SK-N-SH (cell line): Measurements from ENCODE around the gene C16orf74. TPM values are rescaled to one million over a fixed set of nuclear protein-coding genes. Genes with fewer than 3 reads are reported as not detected.

Experiments used
- CTCF ChIA-PET: fragments of 300-600, 350-600 bp; formaldehyde crosslinking; extraction: SDS; loops from one replicate; lab custom pipeline; 2021; lab: Yijun Ruan, JAX
- POLR2A ChIA-PET: fragments of 350-600 bp; sonication (Branson Sonifier 250); formaldehyde crosslinking; extraction: SDS; loops from one replicate; lab custom pipeline; 2020; ENCODE audit warnings: antibody characterized with exemption, inconsistent platforms; lab: Yijun Ruan, JAX
- DNase-seq: peaks from one replicate; pipeline ENCODE4 v3.0.0; 2012
- H2AFZ ChIP-seq: fragments of 200-600 bp; sonication (generic); 2 replicates; pipeline ENCODE4 v1.8.1; 2016; ENCODE audit warnings: antibody characterized with exemption, mild to moderate bottlenecking, low read depth
- H3F3A ChIP-seq: fragments of 200-600 bp; sonication (generic); replicated peaks from 2 replicates; pipeline ENCODE3; 2016; ENCODE audit warnings: antibody characterized with exemption, mild to moderate bottlenecking; ENCODE audit not compliant: insufficient read depth
- H3K27ac ChIP-seq, 2 experiments: fragments of 200-500 bp in 1 of 2; fragments of 200-600 bp in 1 of 2; sonication (Bioruptor generic) in 1 of 2; sonication (generic), shearing (Covaris generic) in 1 of 2; 2 replicates each; pipeline versions ENCODE4 v1.5.1 to v1.6.1; 2014 to 2016; ENCODE audit warnings: low read depth in 2 of 2, inconsistent platforms in 1 of 2, low read length in 1 of 2, mild to moderate bottlenecking in 1 of 2, mixed read lengths in 1 of 2
- H3K27me3 ChIP-seq: fragments of 200-600 bp; sonication (generic), shearing (Covaris generic); 2 replicates; pipeline ENCODE4 v1.6.1; 2016; ENCODE audit warnings: mixed run types; ENCODE audit not compliant: insufficient read depth
- H3K36me3 ChIP-seq, 2 experiments: fragments of 200-500 bp in 1 of 2; fragments of 200-600 bp in 1 of 2; sonication (Bioruptor generic) in 1 of 2; sonication (generic) in 1 of 2; replicated peaks in 1 of 2; 2 replicates each; pipeline versions ENCODE3 to v1.5.1; 2014 to 2016; ENCODE audit warnings: low read length in 1 of 2, mild to moderate bottlenecking in 1 of 2; ENCODE audit not compliant: insufficient read depth in 2 of 2, control insufficient read depth in 1 of 2
- H3K4me1 ChIP-seq, 2 experiments: fragments of 200-500 bp in 1 of 2; fragments of 200-600 bp in 1 of 2; sonication (Bioruptor generic) in 1 of 2; sonication (generic), shearing (Covaris generic) in 1 of 2; 2 replicates each; pipeline versions ENCODE4 v1.5.1 to v1.6.1; 2014 to 2016; ENCODE audit warnings: low read depth in 1 of 2, low read length in 1 of 2, mixed run types in 1 of 2; ENCODE audit not compliant: insufficient read depth in 2 of 2, control insufficient read depth in 1 of 2
- H3K4me2 ChIP-seq: fragments of 200-600 bp; sonication (generic), shearing (Covaris generic); 2 replicates; pipeline ENCODE4 v1.6.1; 2017; ENCODE audit warnings: mixed run types
- H3K4me3 ChIP-seq, 2 experiments: fragments of 200-500 bp in 1 of 2; fragments of 200-600 bp in 1 of 2; sonication (Bioruptor generic) in 1 of 2; sonication (generic), shearing (Covaris generic) in 1 of 2; 2 replicates each; pipeline versions ENCODE4 v1.5.1 to v1.8.1; 2014 to 2016; ENCODE audit warnings: low read depth in 2 of 2, inconsistent platforms in 1 of 2, low read length in 1 of 2, mild to moderate bottlenecking in 1 of 2, mixed read lengths in 1 of 2, moderate library complexity in 1 of 2
- H3K79me2 ChIP-seq: fragments of 200-600 bp; sonication (generic); 2 replicates; pipeline ENCODE4 v1.8.1; 2017; ENCODE audit warnings: mild to moderate bottlenecking; ENCODE audit not compliant: insufficient read depth
- H3K9ac ChIP-seq: fragments of 200-600 bp; sonication (generic); 2 replicates; pipeline ENCODE4 v1.6.1; 2017; ENCODE audit warnings: mixed run types
- H3K9me2 ChIP-seq: fragments of 200-600 bp; sonication (generic); 2 replicates; pipeline ENCODE4 v1.6.1; 2017; ENCODE audit warnings: mixed run types
- H3K9me3 ChIP-seq: fragments of 200-600 bp; sonication (generic); 2 replicates; pipeline ENCODE4 v1.6.1; 2017; ENCODE audit warnings: mixed run types, mild to moderate bottlenecking, moderate library complexity
- H4K20me1 ChIP-seq: fragments of 200-600 bp; sonication (generic); 2 replicates; pipeline ENCODE4 v1.6.1; 2017; ENCODE audit warnings: mild to moderate bottlenecking, mixed run types; ENCODE audit not compliant: insufficient read depth
- CHD2 ChIP-seq: fragments of 150-350 bp; IDR thresholded peaks from 2 replicates; pipeline ENCODE4 v1.6.1; 2018; ENCODE audit warnings: low read length; ENCODE audit not compliant: partially characterized antibody
- CTCF ChIP-seq: fragments of 200-600 bp; sonication (generic); IDR thresholded peaks from 2 replicates; pipeline ENCODE4 v1.6.1; 2017; ENCODE audit warnings: antibody characterized with exemption, mild to moderate bottlenecking, moderate library complexity
- ELF1 ChIP-seq: IDR thresholded peaks from 2 replicates; pipeline ENCODE4 v1.4.0; 2012
- FOSL2 ChIP-seq: IDR thresholded peaks from 2 replicates; pipeline ENCODE4 v1.4.0; 2012; ENCODE audit warnings: low read depth, mild to moderate bottlenecking, moderate library complexity, borderline replicate concordance
- FOXJ3 ChIP-seq: sonication (generic); formaldehyde crosslinking; IDR thresholded peaks from 2 replicates; pipeline ENCODE4 v1.5.1; 2020; ENCODE audit warnings: mild to moderate bottlenecking, missing genetic modification reagents
- FOXM1 ChIP-seq: IDR thresholded peaks from 2 replicates; pipeline ENCODE4 v1.4.0; 2012; ENCODE audit warnings: low read depth, mild to moderate bottlenecking
- GABPA ChIP-seq: IDR thresholded peaks from 2 replicates; pipeline ENCODE4 v1.4.0; 2012; ENCODE audit warnings: low read depth, mild to moderate bottlenecking
- GATA2 ChIP-seq: sonication (generic); formaldehyde crosslinking; IDR thresholded peaks from 2 replicates; pipeline ENCODE4 v1.5.0; 2020; ENCODE audit warnings: mild to moderate bottlenecking, missing genetic modification reagents
- MEF2A ChIP-seq: IDR thresholded peaks from 2 replicates; pipeline ENCODE4 v1.4.0; 2012; ENCODE audit warnings: low read depth, borderline replicate concordance
- MXI1 ChIP-seq: IDR thresholded peaks from 2 replicates; pipeline ENCODE4 v1.6.1; 2012; ENCODE audit warnings: mild to moderate bottlenecking, low read depth, low read length, improper control_type of control experiment
- NRF1 ChIP-seq: IDR thresholded peaks from 2 replicates; pipeline ENCODE4 v1.6.1; 2012; ENCODE audit warnings: low read depth, mild to moderate bottlenecking, low read length
- PBX3 ChIP-seq: IDR thresholded peaks from 2 replicates; pipeline ENCODE4; 2012
- POLR2AphosphoS5 ChIP-seq: IDR thresholded peaks from 2 replicates; pipeline ENCODE4 v1.6.1; 2012; ENCODE audit warnings: low read depth, low read length
- RCOR1 ChIP-seq: fragments of 150-350 bp; IDR thresholded peaks from 2 replicates; pipeline ENCODE4 v1.6.1; 2017; ENCODE audit warnings: antibody characterized with exemption, low read length
- RFX5 ChIP-seq: IDR thresholded peaks from 2 replicates; pipeline ENCODE4 v1.6.1; 2012; ENCODE audit warnings: mild to moderate bottlenecking, improper control_type of control experiment, low read length
- RXRA ChIP-seq: IDR thresholded peaks from 2 replicates; pipeline ENCODE4 v1.4.0; 2012; ENCODE audit warnings: low read depth, mild to moderate bottlenecking, borderline replicate concordance
- SIN3A ChIP-seq: IDR thresholded peaks from 2 replicates; pipeline ENCODE4 v1.6.1; 2012; ENCODE audit warnings: low read depth, mild to moderate bottlenecking, low read length, moderate library complexity, borderline replicate concordance
- SMC3 ChIP-seq: IDR thresholded peaks from 2 replicates; pipeline ENCODE4 v1.6.1; 2012; ENCODE audit warnings: low read depth, low read length, improper control_type of control experiment
- TAF1 ChIP-seq: IDR thresholded peaks from 2 replicates; pipeline ENCODE4 v1.6.1; 2012; ENCODE audit warnings: low read depth, mild to moderate bottlenecking, low read length, moderate library complexity, borderline replicate concordance
- TEAD4 ChIP-seq: IDR thresholded peaks from 2 replicates; pipeline ENCODE4 v1.4.0; 2012; ENCODE audit warnings: mild to moderate bottlenecking, borderline replicate concordance; ENCODE audit not compliant: insufficient read depth
- YY1 ChIP-seq: IDR thresholded peaks from 2 replicates; pipeline ENCODE4 v1.4.0; 2012; ENCODE audit warnings: low read depth, mild to moderate bottlenecking
- WGBS: methylation state at CpG from one replicate; pipeline ENCODE4 v1.1.6; 2017; ENCODE audit warnings: low lambda C conversion rate; 5-methylcytosine and 5-hydroxymethylcytosine counted together
- polyA plus RNA-seq, 3 experiments: library from polyadenylated mRNA; depleted of rRNA; stranded (reverse); fragments of >200 nt; gene quantifications; 2 replicates each; pipeline ENCODE4 v1.2.3, GENCODE V29; 2012

C16orf74 gene
- polyA plus RNA-seq, 1 of the 3 experiments (the other 2 are of a cell fraction): 27.2 TPM

- no peak for TF ChIP-seq PBX3
- TF ChIP-seq TAF1: no peak
- no peak for TF ChIP-seq MXI1
- no peak for TF ChIP-seq GATA2
- TF ChIP-seq FOXM1: no peak
- TF ChIP-seq SMC3: no peak
- no peak for TF ChIP-seq FOXJ3 (CRISPR knock-in tag)
- TF ChIP-seq YY1: no peak
- TF ChIP-seq CTCF: no peak
- TF ChIP-seq, all 33 proteins: peak for 0
Measured at GRCh38 chr16:85794696-85795095, 43.8 kb upstream of the C16orf74 start (continued).

GRCh38 chr16:85793662-85794298 is 42.9 kb upstream of the C16orf74 start:
- Histone ChIP-seq H3K4me3 (no peak overlapping the region), H3K9me2 (no peaks in the 10 kb centered on the region), H3K4me1 (peaks cover 4 to 7% of the 10 kb centered on the region in 2 experiments; a peak in 1 of 4 replicates), H3K36me3 (peaks cover 42% of the 10 kb centered on the region in 2 experiments), H3K9me3 (no peaks in the 10 kb centered on the region), H3K27me3 (no peaks in the 10 kb centered on the region), H2AFZ (no peak overlapping the region), H3F3A (no peaks in the 10 kb centered on the region), H3K4me2 (no peak overlapping the region), H3K27ac (no peak overlapping the region), H3K9ac (no peak overlapping the region), H4K20me1 (peaks cover 81% of the 10 kb centered on the region), H3K79me2 (peaks cover 99% of the 10 kb centered on the region)
- CTCF ChIA-PET: interaction anchor here (0.7 to 1.4 kb wide), 2 partner anchors 26 to 34 kb away, joined by 3 read pairs; no protein-coding TSS in a partner anchor
- no peak for TF ChIP-seq NRF1
- TF ChIP-seq MXI1: no peak
- TF ChIP-seq CHD2: no peak
- no peak for TF ChIP-seq RXRA
- TF ChIP-seq GABPA: no peak
- no peak for TF ChIP-seq FOXJ3 (CRISPR knock-in tag)
- TF ChIP-seq SIN3A: no peak
- no peak for TF ChIP-seq FOXM1
- no peak for TF ChIP-seq POLR2AphosphoS5
- no peak for TF ChIP-seq CTCF
- no peak for TF ChIP-seq FOSL2
- no peak for TF ChIP-seq TEAD4
- no peak for TF ChIP-seq MEF2A
- no peak for TF ChIP-seq ELF1
- TF ChIP-seq RFX5: no peak
- TF ChIP-seq TAF1: no peak
- TF ChIP-seq RCOR1: no peak
- 97% methylated on average over 5 of the region's 5 CpGs for WGBS
- POLR2A ChIA-PET: no interaction called here
- no peak for DNase-seq
